ENCODE data around the gene STEAP4.

The STEAP4 gene

DNA sequence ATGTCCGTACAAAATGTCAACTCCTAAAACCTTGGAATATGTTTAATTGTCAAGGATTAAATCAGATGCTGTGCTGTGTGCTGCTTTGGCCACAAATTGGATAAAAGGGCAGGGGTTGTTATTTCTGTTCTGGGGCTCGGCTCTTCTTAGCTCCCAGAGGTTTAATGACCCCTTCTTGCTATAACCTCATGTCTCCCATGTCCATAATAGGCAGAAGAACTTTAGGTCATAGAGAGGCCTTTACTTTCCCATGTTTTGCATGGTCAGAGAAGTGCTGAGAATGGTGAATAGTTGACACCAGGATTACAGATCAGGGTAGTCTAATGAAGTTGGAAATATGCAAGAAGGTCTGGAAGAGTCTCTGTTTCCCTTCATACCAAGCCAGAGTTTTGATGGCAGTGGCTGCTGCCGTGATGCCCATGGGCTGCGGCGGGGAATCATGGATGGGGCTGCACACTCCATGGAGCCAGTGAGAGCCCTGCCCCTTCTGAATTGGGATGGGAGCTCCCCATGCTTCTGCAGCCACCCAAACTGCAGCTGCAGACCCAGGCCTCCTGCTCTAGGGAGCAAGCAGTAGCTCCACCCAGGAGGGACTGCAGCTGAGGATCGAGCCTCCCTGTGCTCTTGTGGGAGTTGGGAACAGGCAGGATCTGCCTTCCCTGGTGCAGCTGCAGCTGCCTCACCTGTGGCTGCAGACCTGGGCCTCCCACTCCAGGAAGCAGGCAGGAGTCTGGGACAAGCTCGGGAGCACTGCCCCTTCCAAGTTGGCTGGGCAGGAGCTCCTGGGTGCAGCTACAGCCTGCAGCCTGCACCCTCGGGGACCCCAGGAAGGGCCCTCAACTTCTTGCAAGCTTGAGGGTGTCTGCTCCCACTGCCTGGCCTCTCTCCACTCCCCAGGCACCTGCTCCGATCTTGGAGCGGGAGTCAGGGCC lies 23.1 kb upstream of the STEAP4 start:
- no peak for DNase-seq (ENCODE audit: low read depth)
- H3K4me3 ChIP-seq (ENCODE audit: control insufficient read depth, low read depth, low read length), result no peak overlapping the region

DNA sequence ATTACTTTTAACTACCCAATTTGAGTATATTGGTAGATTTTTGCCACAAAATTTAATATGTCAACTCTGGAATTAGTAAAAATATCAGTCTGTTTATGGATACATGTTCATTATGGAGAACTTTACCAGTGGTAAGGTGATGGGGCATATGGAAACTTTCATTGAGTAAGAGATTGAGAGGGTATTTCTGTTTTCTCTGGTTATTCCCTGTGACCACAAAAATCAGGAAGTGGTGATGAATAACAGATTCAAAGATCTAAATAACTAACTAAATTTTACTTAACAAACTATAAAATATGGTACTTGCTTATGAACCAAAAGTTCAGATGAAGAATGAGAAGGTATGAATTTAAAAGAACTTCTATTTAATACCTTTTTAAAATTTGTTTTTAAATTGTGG lies 22.1 kb upstream of the STEAP4 start:
- no peak overlapping the region for H3K4me3 ChIP-seq (ENCODE audit: control insufficient read depth, low read depth, low read length)
- TF ChIP-seq, protein P1, sequence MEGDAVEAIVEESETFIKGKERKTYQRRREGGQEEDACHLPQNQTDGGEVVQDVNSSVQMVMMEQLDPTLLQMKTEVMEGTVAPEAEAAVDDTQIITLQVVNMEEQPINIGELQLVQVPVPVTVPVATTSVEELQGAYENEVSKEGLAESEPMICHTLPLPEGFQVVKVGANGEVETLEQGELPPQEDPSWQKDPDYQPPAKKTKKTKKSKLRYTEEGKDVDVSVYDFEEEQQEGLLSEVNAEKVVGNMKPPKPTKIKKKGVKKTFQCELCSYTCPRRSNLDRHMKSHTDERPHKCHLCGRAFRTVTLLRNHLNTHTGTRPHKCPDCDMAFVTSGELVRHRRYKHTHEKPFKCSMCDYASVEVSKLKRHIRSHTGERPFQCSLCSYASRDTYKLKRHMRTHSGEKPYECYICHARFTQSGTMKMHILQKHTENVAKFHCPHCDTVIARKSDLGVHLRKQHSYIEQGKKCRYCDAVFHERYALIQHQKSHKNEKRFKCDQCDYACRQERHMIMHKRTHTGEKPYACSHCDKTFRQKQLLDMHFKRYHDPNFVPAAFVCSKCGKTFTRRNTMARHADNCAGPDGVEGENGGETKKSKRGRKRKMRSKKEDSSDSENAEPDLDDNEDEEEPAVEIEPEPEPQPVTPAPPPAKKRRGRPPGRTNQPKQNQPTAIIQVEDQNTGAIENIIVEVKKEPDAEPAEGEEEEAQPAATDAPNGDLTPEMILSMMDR (conservative IDR thresholded peaks at IDR 0.05; ENCODE audit: control insufficient read depth, insufficient read depth, low read depth, low read length), result no peak
- DNase-seq (ENCODE audit: low read depth), result peak; percentile 47

More for the DNA sequence above, 23.1 kb upstream of the STEAP4 start:
- TF ChIP-seq, protein P1 (conservative IDR thresholded peaks at IDR 0.05; ENCODE audit: control insufficient read depth, insufficient read depth, low read depth, low read length), result no peak

DNA sequence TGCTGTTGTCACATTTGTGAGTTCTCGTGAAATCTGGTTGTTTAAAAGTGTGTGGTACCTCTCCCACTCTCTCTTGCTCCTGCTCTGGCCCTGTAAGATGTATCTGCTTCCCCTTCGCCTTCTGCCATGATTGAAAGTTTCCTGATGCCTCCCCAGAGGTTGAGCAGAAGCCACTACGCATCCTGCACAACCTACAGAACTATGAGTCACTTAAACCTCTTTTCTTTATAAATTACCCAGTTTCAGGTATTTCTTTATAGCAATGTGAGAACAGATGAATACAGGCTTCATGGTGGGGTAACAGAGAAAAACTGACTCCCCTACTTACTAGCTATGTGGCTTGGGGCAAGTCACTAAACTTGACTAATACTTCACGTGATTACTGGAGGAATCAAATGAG lies 18.0 kb upstream of the STEAP4 start:
- TF ChIP-seq, protein P1 (conservative IDR thresholded peaks at IDR 0.05; ENCODE audit: control insufficient read depth, insufficient read depth, low read depth, low read length), result no peak
- no peak for DNase-seq (ENCODE audit: low read depth)

DNA sequence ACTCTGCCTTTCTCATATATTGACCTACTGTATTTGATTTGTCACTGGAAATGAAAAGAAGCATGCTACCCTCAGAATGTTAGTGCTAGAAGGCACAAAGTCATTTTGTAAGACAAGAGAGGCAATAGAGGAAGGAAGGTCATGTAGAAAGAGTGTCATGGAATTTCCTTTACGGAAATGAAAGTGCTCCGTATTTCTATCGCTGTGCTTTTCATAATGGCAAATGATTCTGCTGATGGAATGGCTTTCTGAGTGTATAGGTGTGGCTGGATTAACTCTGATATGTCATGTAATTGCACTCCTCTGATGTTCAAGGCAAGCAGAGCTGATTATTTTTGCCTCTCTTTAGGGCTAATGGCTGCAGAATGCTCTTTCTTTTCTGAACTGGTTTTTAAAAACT lies 15.5 kb upstream of the STEAP4 start:
- TF ChIP-seq, protein P1 (conservative IDR thresholded peaks at IDR 0.05; ENCODE audit: control insufficient read depth, insufficient read depth, low read depth, low read length), result no peak
- no peak for DNase-seq (ENCODE audit: low read depth)
- H3K4me3 ChIP-seq (ENCODE audit: control insufficient read depth, low read depth, low read length), result no peak overlapping the region

More for the DNA sequence above, 18.0 kb upstream of the STEAP4 start:
- no peak overlapping the region for H3K4me3 ChIP-seq (ENCODE audit: control insufficient read depth, low read depth, low read length)

GRCh38 chr7:88321694-88322093 lies 15.0 kb upstream of the STEAP4 start:
- no peak overlapping the region for H3K4me3 ChIP-seq (ENCODE audit: control insufficient read depth, low read depth, low read length)

GRCh38 chr7:88318196-88318595 lies 11.5 kb upstream of the STEAP4 start:
- H3K4me3 ChIP-seq (ENCODE audit: control insufficient read depth, low read depth, low read length), result no peak overlapping the region
- no peak for DNase-seq (ENCODE audit: low read depth)
- TF ChIP-seq, protein P1 (conservative IDR thresholded peaks at IDR 0.05; ENCODE audit: control insufficient read depth, insufficient read depth, low read depth, low read length), result no peak

More at GRCh38 chr7:88321694-88322093, 15.0 kb upstream of the STEAP4 start:
- DNase-seq (ENCODE audit: low read depth), result no peak
- TF ChIP-seq, protein P1 (conservative IDR thresholded peaks at IDR 0.05; ENCODE audit: control insufficient read depth, insufficient read depth, low read depth, low read length), result no peak
